Neutrophil (primary cell): ENCODE data around the gene EDN3.

Experiments used
- H3K27ac ChIP-seq: fragments of 200-600 bp; sonication (generic); 2 replicates; pipeline ENCODE4 v1.5.1; 2016; ENCODE audit warnings: mild to moderate bottlenecking, moderate library complexity
- H3K27me3 ChIP-seq: fragments of 200-600 bp; sonication (generic); 2 replicates; pipeline ENCODE4 v1.6.0; 2016; ENCODE audit warnings: mild to moderate bottlenecking
- H3K36me3 ChIP-seq: fragments of 200-600 bp; sonication (generic); 2 replicates; pipeline ENCODE4 v1.5.1; 2017
- H3K4me1 ChIP-seq, 2 experiments: fragments of 200-600 bp in 1 of 2; sonication (generic) in 1 of 2; 1 replicate in 1 of 2; 2 replicates in 1 of 2; pipeline versions ENCODE4 v1.5.1 to v1.6.1; 2013 to 2016; ENCODE audit warnings: low read depth in 1 of 2, low read length in 1 of 2, mild to moderate bottlenecking in 1 of 2, moderate library complexity in 1 of 2; ENCODE audit not compliant: control insufficient read depth in 1 of 2, insufficient read depth in 1 of 2
- H3K4me3 ChIP-seq, 2 experiments: fragments of 200-600 bp in 1 of 2; sonication (generic) in 1 of 2; 1 replicate in 1 of 2; 2 replicates in 1 of 2; pipeline ENCODE4 v1.5.1; 2013 to 2016; ENCODE audit warnings: low read depth in 1 of 2, low read length in 1 of 2, mild to moderate bottlenecking in 1 of 2, moderate library complexity in 1 of 2
- H3K9me3 ChIP-seq: fragments of 200-600 bp; sonication (generic); 2 replicates; pipeline ENCODE4 v1.5.1; 2016
- CTCF ChIP-seq: fragments of 200-600 bp; sonication (generic); IDR thresholded peaks from 2 replicates; pipeline ENCODE4 v1.5.1; 2016; ENCODE audit warnings: antibody characterized with exemption

EDN3 gene

GRCh38 chr20:59300333-59301081 lies at the start of gene EDN3:
Gene EDN3 (plus strand): TSS chr20:59300611. CDS start chr20:59300813, 202 bp downstream.
- H3K36me3 ChIP-seq = no peaks in the 10 kb centered on the region
- no peak for TF ChIP-seq CTCF
- H3K27me3 ChIP-seq = peaks cover 86% of the 10 kb centered on the region
- H3K9me3 ChIP-seq = no peaks in the 10 kb centered on the region
- H3K27ac ChIP-seq = no peak within 1 kb of the TSS
- no peak within 1 kb of the TSS for H3K4me3 ChIP-seq
- H3K4me1 ChIP-seq = no peaks in the 10 kb centered on the region

GRCh38 chr20:59253325-59253724 lies 47.1 kb upstream of the EDN3 start:
- no peaks in the 10 kb centered on the region for H3K27me3 ChIP-seq
- H3K36me3 ChIP-seq = no peaks in the 10 kb centered on the region
- no peak overlapping the region for H3K27ac ChIP-seq
- H3K4me1 ChIP-seq = peaks cover 0 to 7% of the 10 kb centered on the region in 2 experiments
- H3K4me3 ChIP-seq = no peak overlapping the region
- no peaks in the 10 kb centered on the region for H3K9me3 ChIP-seq
- TF ChIP-seq CTCF = no peak

GRCh38 chr20:59253779-59254319 lies 46.6 kb upstream of the EDN3 start:
- Histone ChIP-seq H3K4me3 (no peak overlapping the region), H3K27ac (no peak overlapping the region)

GRCh38 chr20:59255256-59255655 lies 45.2 kb upstream of the EDN3 start:
- peaks cover 3 to 22% of the 10 kb centered on the region in 2 experiments for H3K4me1 ChIP-seq
- no peaks in the 10 kb centered on the region for H3K9me3 ChIP-seq
- no peaks in the 10 kb centered on the region for H3K36me3 ChIP-seq
- H3K4me3 ChIP-seq = no peak overlapping the region
- no peaks in the 10 kb centered on the region for H3K27me3 ChIP-seq
- H3K27ac ChIP-seq = no peak overlapping the region
- no peak for TF ChIP-seq CTCF

More at GRCh38 chr20:59253779-59254319, 46.6 kb upstream of the EDN3 start:
- no peaks in the 10 kb centered on the region for H3K9me3 ChIP-seq
- no peaks in the 10 kb centered on the region for H3K36me3 ChIP-seq
- no peak for TF ChIP-seq CTCF
- H3K27me3 ChIP-seq = no peaks in the 10 kb centered on the region
- H3K4me1 ChIP-seq = peaks cover 3 to 12% of the 10 kb centered on the region in 2 experiments

GRCh38 chr20:59258221-59258621 lies 42.2 kb upstream of the EDN3 start:
- TF ChIP-seq CTCF = no peak
- H3K9me3 ChIP-seq = no peaks in the 10 kb centered on the region
- H3K4me3 ChIP-seq = no peak overlapping the region
- H3K27me3 ChIP-seq = no peaks in the 10 kb centered on the region
- peak overlapping the region; percentile 1 for H3K27ac ChIP-seq
- H3K4me1 ChIP-seq = peaks cover 3 to 26% of the 10 kb centered on the region in 2 experiments
- H3K36me3 ChIP-seq = no peaks in the 10 kb centered on the region
